Small intestine (tissue), 7 donors: ENCODE measurements around the gene ELF4. TPM values are rescaled to one million over a fixed set of nuclear protein-coding genes. Genes with fewer than 3 reads are reported as not detected.

Experiments
- DNase-seq, 2 donors: peaks; one replicate each; pipeline versions ENCODE4 v3.0.0 to v3.0.0-alpha.2; 2013
- FAIRE-seq: peaks from 2 replicates; lab custom pipeline; 2012; peaks lifted over from hg19 to GRCh38; lab: Jason Lieb, UNC
- H3K27ac ChIP-seq, 3 donors: one replicate each; pipeline ENCODE4 v1.5.1; 2013; ENCODE audit warnings: low read length in 2 of 3, mild to moderate bottlenecking in 2 of 3, control low read depth in 1 of 3, inconsistent platforms in 1 of 3, low read depth in 1 of 3, moderate library complexity in 1 of 3
- H3K27me3 ChIP-seq, 3 donors: one replicate each; pipeline ENCODE4 v1.6.1; 2013; ENCODE audit warnings: low read length in 3 of 3, inconsistent platforms in 1 of 3; ENCODE audit not compliant: control insufficient read depth in 3 of 3, insufficient read depth in 3 of 3
- H3K36me3 ChIP-seq, 3 donors: one replicate each; pipeline ENCODE4 v1.6.1; 2013; ENCODE audit warnings: low read length in 3 of 3, inconsistent platforms in 1 of 3, low read depth in 1 of 3, mild to moderate bottlenecking in 1 of 3, moderate library complexity in 1 of 3; ENCODE audit not compliant: control insufficient read depth in 3 of 3, insufficient read depth in 2 of 3
- H3K4me1 ChIP-seq, 3 donors: one replicate each; pipeline ENCODE4 v1.6.1; 2013; ENCODE audit warnings: low read length in 2 of 3, inconsistent platforms in 1 of 3, low read depth in 1 of 3, mild to moderate bottlenecking in 1 of 3, moderate library complexity in 1 of 3; ENCODE audit not compliant: control insufficient read depth in 3 of 3, insufficient read depth in 2 of 3
- H3K4me3 ChIP-seq, 3 donors: one replicate each; pipeline ENCODE4 v1.5.1; 2013; ENCODE audit warnings: low read length in 3 of 3, control low read depth in 1 of 3, inconsistent platforms in 1 of 3, low read depth in 1 of 3, mild to moderate bottlenecking in 1 of 3, moderate library complexity in 1 of 3
- H3K9me3 ChIP-seq, 2 donors: one replicate each; pipeline ENCODE4 v1.6.1; 2013; ENCODE audit warnings: low read depth in 1 of 2, low read length in 1 of 2; ENCODE audit not compliant: control insufficient read depth in 2 of 2, insufficient read depth in 1 of 2
- WGBS, 3 donors: extraction: QIAGEN DNeasy Blood & Tissue Kit; methylation state at CpG; one replicate each; pipeline ENCODE4 v1.1.7; 2013; 5-methylcytosine and 5-hydroxymethylcytosine counted together
- polyA plus RNA-seq, 4 donors: library from polyadenylated mRNA; stranded (reverse) in 3 of 4; unstranded in 1 of 4; fragments of 200-250 nt in 3 of 4; fragments of 120-200 nt in 1 of 4; gene quantifications; one replicate each; pipeline versions ENCODE4 v1.2.1 to v1.2.3, GENCODE V29; 2013
- donor health status: healthy with polysubstance abuse.
- donor health status: control.
- donor health status: control.
- donor health status: Bipolar disorder and iron deficiency.
- donor health status: healthy.

Gene ELF4
- polyA plus RNA-seq, 4 donors, result 10.4 to 45.4 (median 13.7) TPM

- 61 to 70% (median 64%) methylated on average over 2 of the region's 2 CpGs for WGBS, 3 donors
Measured at GRCh38 chrX:130039847-130040246, 70.5 kb downstream of the ELF4 start.

GRCh38 chrX:130034178-130034577 lies 76.1 kb downstream of the ELF4 start:
- Histone ChIP-seq H3K27ac (no peak overlapping the region), H3K4me1 (no peaks in the 10 kb centered on the region), H3K36me3 (peaks cover 0 to 80% (median 2%) of the 10 kb centered on the region in 3 donors), H3K4me3 (no peak overlapping the region), H3K9me3 (no peaks in the 10 kb centered on the region), H3K27me3 (no peaks in the 10 kb centered on the region)
- 71 to 93% (median 89%) methylated on average over 7 of the region's 7 CpGs for WGBS, 3 donors
- FAIRE-seq, result no peak
- DNase-seq, result no peak

More at GRCh38 chrX:130039847-130040246, 70.5 kb downstream of the ELF4 start:
- FAIRE-seq (no peak), DNase-seq (peak in 1 of 2 donors; percentile 6)
- Histone ChIP-seq H3K27ac (no peak overlapping the region), H3K9me3 (no peaks in the 10 kb centered on the region), H3K4me1 (no peaks in the 10 kb centered on the region), H3K4me3 (no peak overlapping the region), H3K36me3 (peaks cover 0 to 75% (median 0%) of the 10 kb centered on the region in 3 donors), H3K27me3 (no peaks in the 10 kb centered on the region)

- Histone ChIP-seq H3K4me3 (no peak overlapping the region), H3K36me3 (peaks cover 0 to 75% (median 2%) of the 10 kb centered on the region in 3 donors), H3K27me3 (no peaks in the 10 kb centered on the region), H3K4me1 (no peaks in the 10 kb centered on the region), H3K9me3 (no peaks in the 10 kb centered on the region), H3K27ac (no peak overlapping the region)
- WGBS, 3 donors, result 79 to 92% (median 89%) methylated on average over 3 of the region's 3 CpGs
- FAIRE-seq (no peak), DNase-seq (no peak)
Measured at GRCh38 chrX:130032552-130032951, 77.7 kb downstream of the ELF4 start.

GRCh38 chrX:130030826-130031225 lies 79.5 kb downstream of the ELF4 start:
- no peak overlapping the region for H3K4me3 ChIP-seq
- H3K36me3 ChIP-seq, result peaks cover 0 to 71% (median 2%) of the 10 kb centered on the region in 3 donors
- no peak for FAIRE-seq
- H3K4me1 ChIP-seq, result no peaks in the 10 kb centered on the region
- no peak overlapping the region for H3K27ac ChIP-seq
- no peaks in the 10 kb centered on the region for H3K27me3 ChIP-seq
- WGBS, 3 donors, result 73 to 84% (median 81%) methylated on average over 3 to 4 of the region's 4 CpGs
- no peak for DNase-seq
- H3K9me3 ChIP-seq, result no peaks in the 10 kb centered on the region

- H3K4me1 ChIP-seq, result no peaks in the 10 kb centered on the region
- 44 to 64% (median 51%) methylated on average over 5 of the region's 5 CpGs for WGBS, 3 donors
- DNase-seq (peak; percentile 22 to 46), FAIRE-seq (no peak)
- H3K27me3 ChIP-seq, result peaks cover 0 to 3% (median 0%) of the 10 kb centered on the region in 3 donors
- H3K27ac ChIP-seq, result no peak overlapping the region
- H3K4me3 ChIP-seq, result no peak overlapping the region
- peaks cover 0 to 73% (median 2%) of the 10 kb centered on the region in 3 donors for H3K36me3 ChIP-seq
- no peaks in the 10 kb centered on the region for H3K9me3 ChIP-seq
Measured at GRCh38 chrX:130028196-130028595, 82.1 kb downstream of the ELF4 start.

GRCh38 chrX:130027569-130027968 lies 82.7 kb downstream of the ELF4 start:
- peaks cover 0 to 3% (median 0%) of the 10 kb centered on the region in 3 donors for H3K27me3 ChIP-seq
- WGBS, 3 donors, result 79 to 92% (median 82%) methylated on average over 4 of the region's 4 CpGs
- no peak for FAIRE-seq
- H3K27ac ChIP-seq, result no peak overlapping the region
- H3K9me3 ChIP-seq, result no peaks in the 10 kb centered on the region
- no peaks in the 10 kb centered on the region for H3K4me1 ChIP-seq
- H3K36me3 ChIP-seq, result peaks cover 0 to 74% (median 2%) of the 10 kb centered on the region in 3 donors
- DNase-seq, result no peak
- no peak overlapping the region for H3K4me3 ChIP-seq

- no peak for FAIRE-seq
- H3K4me3 ChIP-seq, result no peak overlapping the region
- peaks cover 0 to 3% (median 0%) of the 10 kb centered on the region in 3 donors for H3K27me3 ChIP-seq
- DNase-seq, result no peak
- 86 to 97% (median 87%) methylated on average over 16 to 19 of the region's 19 CpGs for WGBS, 3 donors
- no peak overlapping the region for H3K27ac ChIP-seq
- no peaks in the 10 kb centered on the region for H3K9me3 ChIP-seq
- no peaks in the 10 kb centered on the region for H3K4me1 ChIP-seq
- H3K36me3 ChIP-seq, result peaks cover 0 to 72% (median 0%) of the 10 kb centered on the region in 3 donors
Measured at GRCh38 chrX:130025256-130025655, 85.0 kb downstream of the ELF4 start.

GRCh38 chrX:130024127-130024526 lies 86.2 kb downstream of the ELF4 start:
- H3K27me3 ChIP-seq, result peaks cover 0 to 3% (median 0%) of the 10 kb centered on the region in 3 donors
- WGBS, 3 donors, result 8 to 40% (median 23%) methylated on average over 8 to 9 of the region's 9 CpGs
- H3K9me3 ChIP-seq, result no peaks in the 10 kb centered on the region
- no peaks in the 10 kb centered on the region for H3K4me1 ChIP-seq
- no peak overlapping the region for H3K4me3 ChIP-seq
- H3K27ac ChIP-seq, result no peak overlapping the region
- H3K36me3 ChIP-seq, result peaks cover 0 to 69% (median 0%) of the 10 kb centered on the region in 3 donors
- no peak for FAIRE-seq
- DNase-seq, result peak; percentile 61 to 77
